ENCODE data around the gene HRNR.
A peak's percentile ranks its signal among the peaks of the same experiment; 100 is the strongest.

The HRNR gene

GRCh38 chr1:152198982-152199381 is 25.0 kb downstream of the HRNR start:
- TF ChIP-seq POLR2A (IDR thresholded peaks at IDR 0.05; ENCODE audit: low read length) (no peak), GATA1 (IDR thresholded peaks at IDR 0.05; ENCODE audit: low read depth, low read length) (no peak)
- DNase-seq, result no peak

GRCh38 chr1:152197361-152197941 is 26.5 kb downstream of the HRNR start:
- TF ChIP-seq GATA1 (IDR thresholded peaks at IDR 0.05; ENCODE audit: low read depth, low read length) (no peak), POLR2A (IDR thresholded peaks at IDR 0.05; ENCODE audit: low read length) (no peak)
- no peak for DNase-seq

GRCh38 chr1:152191711-152192110 is 32.3 kb downstream of the HRNR start:
- no peak for TF ChIP-seq POLR2A (IDR thresholded peaks at IDR 0.05; ENCODE audit: low read length)
- TF ChIP-seq GATA1 (IDR thresholded peaks at IDR 0.05; ENCODE audit: low read depth, low read length), result no peak
- DNase-seq, result no peak

- DNase-seq, result no peak
- no peak for TF ChIP-seq POLR2A (IDR thresholded peaks at IDR 0.05; ENCODE audit: low read length)
- TF ChIP-seq GATA1 (IDR thresholded peaks at IDR 0.05; ENCODE audit: low read depth, low read length), result no peak
These were observed 32.7 kb downstream of the HRNR start for GRCh38 chr1:152191260-152191659.

- no peak for DNase-seq
- TF ChIP-seq GATA1 (IDR thresholded peaks at IDR 0.05; ENCODE audit: low read depth, low read length) (no peak), POLR2A (IDR thresholded peaks at IDR 0.05; ENCODE audit: low read length) (no peak)
These were observed 33.4 kb downstream of the HRNR start for GRCh38 chr1:152190589-152190988.

- TF ChIP-seq GATA1 (IDR thresholded peaks at IDR 0.05; ENCODE audit: low read depth, low read length) (no peak), POLR2A (IDR thresholded peaks at IDR 0.05; ENCODE audit: low read length) (no peak)
- DNase-seq, result peak; percentile 54 to 67
These were observed 34.1 kb downstream of the HRNR start for GRCh38 chr1:152189657-152190442.

GRCh38 chr1:152188673-152189591 is 35.1 kb downstream of the HRNR start:
- DNase-seq, result peak; percentile 73 to 82
- TF ChIP-seq GATA1 (IDR thresholded peaks at IDR 0.05; ENCODE audit: low read depth, low read length), result no peak
- no peak for TF ChIP-seq POLR2A (IDR thresholded peaks at IDR 0.05; ENCODE audit: low read length)

- TF ChIP-seq GATA1 (IDR thresholded peaks at IDR 0.05; ENCODE audit: low read depth, low read length), result no peak
- no peak for TF ChIP-seq POLR2A (IDR thresholded peaks at IDR 0.05; ENCODE audit: low read length)
- DNase-seq, result no peak
These were observed 37.3 kb downstream of the HRNR start for GRCh38 chr1:152186556-152187285.

- no peak for TF ChIP-seq POLR2A (IDR thresholded peaks at IDR 0.05; ENCODE audit: low read length)
- no peak for TF ChIP-seq GATA1 (IDR thresholded peaks at IDR 0.05; ENCODE audit: low read depth, low read length)
- DNase-seq, result peak; percentile 19 to 46
These were observed 38.2 kb downstream of the HRNR start for GRCh38 chr1:152185544-152186391.

- DNase-seq, result no peak
- no peak for TF ChIP-seq GATA1 (IDR thresholded peaks at IDR 0.05; ENCODE audit: low read depth, low read length)
- no peak for TF ChIP-seq POLR2A (IDR thresholded peaks at IDR 0.05; ENCODE audit: low read length)
These were observed 41.0 kb downstream of the HRNR start for GRCh38 chr1:152182944-152183361.

- DNase-seq, result peak in 1 of 2 experiments; percentile 22
- TF ChIP-seq GATA1 (IDR thresholded peaks at IDR 0.05; ENCODE audit: low read depth, low read length), result no peak
- no peak for TF ChIP-seq POLR2A (IDR thresholded peaks at IDR 0.05; ENCODE audit: low read length)
These were observed 41.6 kb downstream of the HRNR start for GRCh38 chr1:152182431-152182830.

GRCh38 chr1:152179566-152179965 is 44.4 kb downstream of the HRNR start:
- TF ChIP-seq POLR2A (IDR thresholded peaks at IDR 0.05; ENCODE audit: low read length) (no peak), GATA1 (IDR thresholded peaks at IDR 0.05; ENCODE audit: low read depth, low read length) (no peak)
- DNase-seq, result no peak
